Effector CD8-positive, alpha-beta T cell (primary cell): Measurements from ENCODE around the gene OR7C1.
"Not testable (repeated sequence)": the region's sequence is repeated elsewhere in the genome, so short reads cannot be mapped to it uniquely, and the experiment has no call there.

ENCODE experiments used
- DNase-seq: peaks from one replicate; lab custom pipeline; 2025; lab: John Stamatoyannopoulos, UW

The OR7C1 gene

DNA sequence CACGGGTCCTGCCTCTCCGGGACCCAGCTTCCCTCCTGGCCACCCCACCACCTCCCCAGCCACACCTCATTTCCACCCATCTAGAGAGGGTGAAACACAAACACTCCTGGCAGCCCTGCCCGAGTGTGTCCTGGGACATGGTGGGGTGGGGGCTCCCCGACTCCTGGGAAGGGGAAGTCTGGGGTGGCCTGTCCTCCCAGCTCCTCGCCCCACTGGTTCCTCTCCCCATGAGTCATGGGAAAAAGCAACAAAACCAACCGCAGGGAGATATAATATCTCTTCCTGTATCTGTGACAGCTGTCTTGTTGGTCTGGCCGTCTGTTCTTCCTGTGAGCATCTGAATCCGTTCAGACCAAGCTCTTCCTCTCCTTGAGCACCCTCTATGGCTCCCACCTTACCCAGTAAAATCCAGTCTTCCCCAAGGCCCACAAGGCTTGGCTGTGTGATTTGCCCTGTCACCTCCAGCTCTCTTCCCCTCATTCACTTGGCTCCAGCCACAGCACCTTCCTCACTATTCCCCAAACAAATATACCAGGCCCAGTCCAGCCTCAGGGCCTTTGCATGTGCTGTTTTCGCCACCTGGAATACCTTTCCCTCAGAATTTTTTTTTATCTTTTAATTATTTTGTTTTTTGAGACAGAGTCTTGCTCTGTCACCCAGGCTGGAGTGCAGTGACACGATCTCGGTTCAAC lies 49.7 kb downstream of the OR7C1 start:
- DNase-seq, result not testable (repeated sequence)

DNA sequence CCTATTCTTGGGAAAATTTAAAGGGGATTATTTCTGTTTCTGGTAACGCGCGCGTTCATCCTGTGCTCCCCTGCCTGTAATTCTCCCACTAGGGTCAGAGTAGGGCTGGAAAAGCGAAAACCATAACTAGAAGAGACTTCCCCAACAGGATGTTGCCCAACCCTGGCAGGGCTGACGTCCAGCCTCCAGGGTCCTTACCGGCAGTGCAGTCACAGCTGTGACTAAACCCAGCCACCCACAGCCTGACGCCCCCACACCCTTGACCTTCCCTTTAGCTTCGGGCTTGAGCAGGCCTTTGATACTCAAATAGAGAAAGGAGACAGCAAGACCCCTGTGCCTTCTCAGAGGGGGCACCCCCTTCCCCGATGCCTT lies 50.3 kb downstream of the OR7C1 start:
- not testable (repeated sequence) for DNase-seq

DNA sequence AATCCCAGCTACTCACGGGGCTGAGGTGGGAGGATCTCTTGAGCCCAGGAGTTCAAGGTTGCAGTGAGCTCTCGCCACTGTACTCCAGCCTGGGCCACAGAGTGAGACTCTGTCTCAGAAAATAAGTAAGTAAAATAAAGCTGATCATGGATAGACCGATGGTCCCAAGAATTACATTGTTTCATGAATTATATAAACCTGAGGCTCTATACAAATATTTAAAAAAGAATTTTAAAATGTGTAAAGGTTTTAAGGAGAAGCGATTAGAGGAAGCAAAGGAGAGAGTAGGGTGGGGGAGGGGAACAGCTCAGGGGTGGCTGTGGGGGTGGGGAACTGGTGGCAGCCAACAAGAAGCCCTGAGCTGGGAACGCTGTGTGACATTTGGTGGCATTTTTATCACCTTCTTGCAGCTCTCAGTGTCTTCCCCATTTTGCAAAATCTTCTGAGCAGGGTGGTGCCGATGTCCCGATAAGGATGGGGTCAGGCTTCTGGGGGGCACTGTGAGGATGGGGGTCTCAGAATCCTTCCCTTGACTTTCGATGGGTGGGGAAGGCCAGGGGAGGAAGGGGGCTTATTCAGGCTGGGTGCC lies 51.5 kb downstream of the OR7C1 start:
- DNase-seq, result not testable (repeated sequence)

DNA sequence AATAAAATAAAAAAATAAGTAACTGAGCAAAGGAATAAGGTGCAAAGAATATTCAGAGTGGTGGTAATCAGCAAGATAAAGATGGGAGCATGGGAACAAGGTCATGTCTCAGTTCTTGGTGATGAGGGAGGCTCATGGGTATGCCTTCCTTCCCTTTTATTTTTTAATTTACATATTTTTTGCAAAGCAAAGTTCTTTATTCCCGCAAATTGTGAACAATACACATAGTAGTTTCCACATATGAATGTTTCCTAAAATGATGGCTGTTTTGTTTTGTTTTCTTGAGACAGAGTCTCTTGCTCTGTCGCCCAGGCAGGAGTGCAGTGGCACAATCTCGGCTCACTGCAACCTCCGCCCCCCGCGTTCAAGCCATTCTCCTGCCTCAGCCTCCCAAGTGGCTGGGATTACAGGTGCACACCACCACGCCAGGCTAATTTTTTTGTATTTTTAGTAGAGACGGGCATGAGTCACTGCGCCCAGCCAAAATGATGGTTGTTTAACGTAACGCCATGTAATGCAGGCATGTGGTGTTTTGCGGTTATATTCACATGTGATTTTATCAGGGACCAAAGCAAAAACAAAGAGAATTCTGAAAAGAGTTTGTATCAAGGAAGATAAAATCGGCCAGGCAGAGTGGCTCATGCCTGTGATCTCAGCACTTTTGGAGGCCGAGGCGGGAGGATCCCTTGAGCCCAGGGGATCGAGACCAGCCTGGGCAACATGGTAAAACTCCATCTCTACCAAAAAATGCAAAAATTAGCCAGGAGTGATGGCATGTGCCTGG lies 52.2 kb downstream of the OR7C1 start:
- DNase-seq, result no peak

DNA sequence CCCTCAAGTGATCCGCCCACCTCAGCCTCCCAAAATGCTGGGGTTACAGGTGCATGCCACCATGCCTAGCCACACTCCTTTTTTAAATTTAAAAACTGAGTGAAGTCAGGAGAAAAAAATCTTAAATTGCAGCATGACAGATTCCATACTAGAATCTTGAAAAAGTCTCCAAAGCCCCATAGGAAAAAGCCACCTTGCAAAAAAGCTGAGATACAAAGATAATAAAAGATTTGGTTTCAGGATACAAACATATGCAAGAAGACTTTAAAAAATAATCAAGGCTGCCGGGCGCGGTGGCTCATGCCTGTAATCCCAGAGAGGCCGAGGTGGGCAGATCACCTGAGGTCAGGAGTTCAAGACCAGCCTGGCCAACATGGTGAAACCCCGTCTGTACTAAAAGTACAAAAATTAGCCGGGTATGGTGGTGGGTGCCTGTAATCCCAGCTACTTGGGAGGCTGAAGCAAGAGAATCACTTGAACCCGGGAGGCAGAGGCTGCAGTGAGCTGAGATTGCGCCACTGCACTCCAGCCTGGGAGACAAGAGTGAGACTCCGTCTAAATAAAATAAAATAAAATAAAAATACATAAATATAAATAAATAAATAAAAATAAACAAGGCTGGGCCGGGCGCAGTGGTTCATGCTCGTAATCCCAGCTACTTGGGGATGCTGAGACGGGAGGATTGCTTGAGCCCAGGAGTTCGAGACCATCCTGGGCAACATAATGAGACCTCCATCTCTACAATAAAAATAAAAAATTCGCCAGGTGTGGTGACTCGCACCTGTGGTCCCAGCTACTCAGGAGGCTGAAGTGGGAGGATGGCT lies 53.1 kb downstream of the OR7C1 start:
- DNase-seq, result not testable (repeated sequence)

- DNase-seq, result not testable (repeated sequence)
Observed at GRCh38 chr19:14780622-14781225, 54.3 kb downstream of the OR7C1 start.

- no peak for DNase-seq
Observed at GRCh38 chr19:14779151-14779550, 55.8 kb downstream of the OR7C1 start.

GRCh38 chr19:14778110-14778845 lies 56.7 kb downstream of the OR7C1 start, which contains the start of gene ADGRE2:
TSS of gene ADGRE2 (minus strand) at chr19:14778560. CDS start at chr19:14776756, 1,804 bp downstream.
- DNase-seq, result not testable (repeated sequence)

- not testable (repeated sequence) for DNase-seq
Observed at GRCh38 chr19:14777645-14778044, 57.3 kb downstream of the OR7C1 start.

DNA sequence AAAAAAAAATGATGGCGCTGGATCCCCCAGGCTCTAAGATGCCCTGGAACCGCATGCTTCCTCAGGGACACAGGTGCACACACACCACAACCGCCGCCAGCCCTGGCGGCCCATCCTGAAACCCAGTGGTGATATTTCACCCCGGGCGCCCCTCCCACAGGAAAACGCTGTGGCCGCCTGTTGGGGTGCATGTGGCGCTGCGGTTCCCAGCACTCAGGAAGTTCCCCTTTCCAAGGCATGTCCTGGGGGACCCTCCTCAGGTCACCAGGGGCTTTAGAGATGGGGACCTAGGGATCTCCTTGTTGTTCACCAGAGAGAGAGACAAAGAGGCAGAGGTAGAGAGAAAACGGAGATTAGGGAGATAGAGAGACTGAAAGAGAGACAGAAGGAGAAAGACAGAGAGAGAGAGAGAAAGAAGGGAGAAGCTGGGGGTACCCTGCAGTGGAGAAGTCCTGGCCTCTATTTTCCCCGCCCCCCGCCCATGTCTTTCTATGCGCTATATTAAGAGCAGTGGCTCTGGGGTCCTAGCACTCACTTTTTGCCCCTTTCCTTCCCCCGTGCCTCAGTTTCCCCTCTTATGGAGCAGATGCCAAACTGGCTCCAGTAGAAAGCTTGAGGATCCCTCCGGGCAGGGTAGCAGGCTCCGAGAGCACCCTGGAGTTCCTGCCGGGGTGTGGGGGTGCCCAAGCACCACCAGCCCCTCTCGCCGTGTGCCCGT lies 59.0 kb downstream of the OR7C1 start:
- no peak for DNase-seq

GRCh38 chr19:14775326-14775725 lies 59.7 kb downstream of the OR7C1 start:
- DNase-seq, result not testable (repeated sequence)

DNA sequence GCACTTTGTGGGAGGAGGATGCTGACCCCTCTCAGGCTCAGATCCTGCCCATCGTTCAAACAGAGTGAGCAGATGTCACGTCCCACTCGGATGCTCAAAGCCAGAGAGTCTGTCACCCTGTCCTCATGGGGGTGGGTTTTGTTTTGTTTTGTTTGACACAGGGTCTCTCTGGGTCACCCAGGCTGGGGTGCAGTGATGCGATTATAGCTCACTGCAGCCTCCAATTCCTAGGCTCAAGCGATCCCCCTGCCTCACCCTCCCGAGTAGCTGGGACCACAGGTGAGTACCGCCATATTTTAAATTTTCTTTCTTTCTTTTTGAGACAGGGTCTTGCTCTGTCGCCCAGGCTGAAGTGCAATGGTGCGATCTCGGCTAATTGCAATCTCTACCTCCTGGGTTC lies 60.6 kb downstream of the OR7C1 start:
- no peak for DNase-seq

GRCh38 chr19:14773722-14774121 lies 61.3 kb downstream of the OR7C1 start:
- not testable (repeated sequence) for DNase-seq

GRCh38 chr19:14772995-14773394 lies 62.0 kb downstream of the OR7C1 start:
- no peak for DNase-seq

DNA sequence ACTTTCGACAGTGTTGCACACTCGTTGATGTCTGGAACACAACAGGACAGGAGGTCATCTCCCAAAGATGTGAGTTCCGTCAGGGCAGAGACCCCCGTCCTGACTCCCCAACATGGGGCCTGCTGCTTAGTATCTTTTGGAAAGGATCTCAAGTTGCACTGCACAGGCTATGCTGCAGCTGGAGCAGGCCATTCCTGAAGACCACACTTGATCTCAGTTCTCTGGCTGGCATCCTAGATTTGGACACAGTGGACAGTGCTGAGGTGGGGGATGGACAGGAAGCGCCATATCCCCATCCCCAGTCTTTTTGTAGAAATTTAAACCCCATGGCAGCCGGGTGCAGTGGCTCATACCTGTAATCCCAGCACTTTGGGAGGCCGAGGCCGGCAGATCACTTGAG lies 62.5 kb downstream of the OR7C1 start:
- no peak for DNase-seq

DNA sequence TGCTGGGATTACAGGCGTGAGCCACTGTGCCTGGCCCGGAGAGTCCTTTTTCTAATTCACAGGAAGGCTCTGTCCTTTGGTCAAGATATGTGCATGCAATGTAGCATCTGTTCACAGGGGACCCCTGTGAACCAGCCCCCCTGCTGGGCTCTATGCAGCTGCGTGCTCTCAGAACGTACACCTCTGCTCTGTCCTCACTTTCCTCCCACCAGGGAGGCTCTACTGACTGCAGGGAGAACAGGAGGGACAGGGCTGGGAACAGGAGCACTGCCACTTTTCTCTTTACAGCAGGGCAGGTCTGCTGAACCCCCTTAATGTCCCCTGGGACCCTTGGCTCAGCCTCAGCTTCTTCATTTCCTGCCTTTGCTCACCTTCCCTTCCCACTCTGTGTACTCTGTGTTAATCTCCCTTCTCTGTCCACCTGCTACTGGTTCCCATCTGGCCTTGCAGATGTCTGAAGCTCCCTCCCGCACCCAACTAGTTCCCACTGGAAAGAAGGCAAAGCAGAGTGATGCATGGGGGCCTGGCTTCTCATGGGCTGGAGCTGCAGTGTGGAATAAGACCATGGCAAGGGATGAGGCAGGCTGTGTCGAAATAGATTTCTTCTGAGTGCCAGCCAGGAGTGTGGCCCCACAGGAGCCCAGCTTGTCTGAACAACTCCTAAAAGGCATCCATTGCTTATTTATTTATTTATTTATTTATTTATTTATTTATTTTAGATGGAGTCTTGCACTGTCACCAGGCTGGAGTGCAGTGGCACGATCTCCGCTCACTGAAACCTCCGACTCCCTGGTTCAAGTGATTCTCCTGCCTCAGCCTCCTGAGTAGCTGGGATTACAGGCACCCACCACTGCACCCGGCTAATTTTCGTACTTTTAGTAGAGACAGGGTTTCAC lies 63.8 kb downstream of the OR7C1 start:
- DNase-seq, result no peak

GRCh38 chr19:14770136-14770535 lies 64.8 kb downstream of the OR7C1 start:
- no peak for DNase-seq

DNA sequence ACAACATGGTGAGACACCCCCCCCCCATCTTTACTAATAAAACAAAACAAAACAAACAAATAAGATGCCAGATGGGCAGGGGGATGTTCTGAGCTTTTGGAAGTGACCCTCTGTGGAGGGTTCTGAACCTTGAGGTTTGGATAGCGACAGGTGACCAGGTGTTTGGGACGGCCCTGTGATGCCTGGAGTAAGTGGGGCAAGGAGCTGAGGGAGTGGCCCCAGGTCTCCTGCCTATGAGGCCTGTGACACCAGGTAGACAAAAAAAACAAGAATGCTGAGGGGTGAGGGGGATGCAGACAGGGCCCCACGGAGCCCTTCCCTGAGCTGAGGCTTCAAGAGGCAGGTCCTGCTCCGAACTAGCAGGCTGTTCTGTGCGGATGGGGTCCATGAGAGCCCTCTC lies 65.8 kb downstream of the OR7C1 start:
- DNase-seq, result no peak

- no peak for DNase-seq
Observed at GRCh38 chr19:14768001-14768400, 67.0 kb downstream of the OR7C1 start.
